OCI-LY3 (cell line): Measurements from ENCODE around the gene PPP6R3.
"Not testable (repeated sequence)": the region's sequence is repeated elsewhere in the genome, so short reads cannot be mapped to it uniquely, and the experiment has no call there.

Experiments used
- H2AFZ ChIP-seq: fragments of 200-600, 300-600 bp; shearing (Covaris generic); 2 replicates; pipeline ENCODE4 v1.6.0; 2014; ENCODE audit warnings: antibody characterized with exemption, low read depth, low read length
- H3K27ac ChIP-seq: fragments of 200-600, 300-600 bp; sonication (generic); 2 replicates; pipeline ENCODE4 v1.5.1; 2014; ENCODE audit warnings: mild to moderate bottlenecking, low read length, moderate library complexity, mixed read lengths
- H3K27me3 ChIP-seq: fragments of 200-600, 300-600 bp; sonication (generic); 2 replicates; pipeline ENCODE4 v1.6.1; 2014; ENCODE audit warnings: low read depth, low read length, mixed read lengths
- H3K36me3 ChIP-seq: fragments of 200-600, 300-600 bp; sonication (generic); replicated peaks from 2 replicates; pipeline ENCODE3; 2014; ENCODE audit warnings: low read depth, low read length, mixed read lengths
- H3K4me1 ChIP-seq: fragments of 300-600, 200-600 bp; sonication (generic); 2 replicates; pipeline ENCODE4 v1.6.1; 2014; ENCODE audit warnings: low read length, mixed read lengths
- H3K4me2 ChIP-seq: fragments of 200-600, 300-600 bp; sonication (generic); 2 replicates; pipeline ENCODE4 v1.6.1; 2014; ENCODE audit warnings: low read length, mixed read lengths
- H3K4me3 ChIP-seq: fragments of 300-600, 200-600 bp; sonication (generic); 2 replicates; pipeline ENCODE4 v1.5.1; 2014; ENCODE audit warnings: antibody characterized with exemption, mild to moderate bottlenecking, low read length, moderate library complexity
- H3K79me2 ChIP-seq: fragments of 300-600, 200-600 bp; shearing (Covaris generic); 2 replicates; pipeline ENCODE4 v1.6.1; 2014; ENCODE audit warnings: mild to moderate bottlenecking, low read length, mixed read lengths
- H3K9ac ChIP-seq: fragments of 300-600, 200-600 bp; shearing (Covaris generic); 2 replicates; pipeline ENCODE4 v1.6.0; 2014; ENCODE audit warnings: mild to moderate bottlenecking, low read length, moderate library complexity
- H3K9me3 ChIP-seq: fragments of 200-600, 300-600 bp; shearing (Covaris generic); 2 replicates; pipeline ENCODE4 v1.6.1; 2014; ENCODE audit warnings: low read length, mixed read lengths; ENCODE audit not compliant: insufficient read depth
- H4K20me1 ChIP-seq: fragments of 200-600, 300-600 bp; sonication (generic); 2 replicates; pipeline ENCODE4 v1.6.1; 2016; ENCODE audit warnings: low read length, mixed read lengths; ENCODE audit not compliant: insufficient read depth
- CTCF ChIP-seq: fragments of 200-600, 300-600 bp; sonication (generic); IDR thresholded peaks from 2 replicates; pipeline ENCODE4 v1.5.1; 2014; ENCODE audit warnings: antibody characterized with exemption, low read length, low read depth
- EZH2phosphoT487 ChIP-seq: fragments of 200-600 bp; shearing (Covaris generic); IDR thresholded peaks from 2 replicates; pipeline ENCODE4 v1.6.1; 2018; ENCODE audit warnings: antibody characterized with exemption, mixed run types, low read depth

Gene PPP6R3

GRCh38 chr11:68472778-68473177 is 12.2 kb downstream of the PPP6R3 start:
- Histone ChIP-seq H3K27me3 (no peaks in the 10 kb centered on the region), H3K9me3 (no peaks in the 10 kb centered on the region), H3K36me3 (peaks cover 52% of the 10 kb centered on the region), H3K79me2 (peaks cover 95% of the 10 kb centered on the region), H3K27ac (no peak overlapping the region), H3K4me1 (peaks cover 7% of the 10 kb centered on the region), H3K9ac (no peak overlapping the region), H3K4me2 (no peak overlapping the region), H3K4me3 (no peak overlapping the region), H2AFZ (no peak overlapping the region), H4K20me1 (peaks cover 75% of the 10 kb centered on the region)
- TF ChIP-seq EZH2phosphoT487 = no peak
- TF ChIP-seq CTCF = no peak

DNA sequence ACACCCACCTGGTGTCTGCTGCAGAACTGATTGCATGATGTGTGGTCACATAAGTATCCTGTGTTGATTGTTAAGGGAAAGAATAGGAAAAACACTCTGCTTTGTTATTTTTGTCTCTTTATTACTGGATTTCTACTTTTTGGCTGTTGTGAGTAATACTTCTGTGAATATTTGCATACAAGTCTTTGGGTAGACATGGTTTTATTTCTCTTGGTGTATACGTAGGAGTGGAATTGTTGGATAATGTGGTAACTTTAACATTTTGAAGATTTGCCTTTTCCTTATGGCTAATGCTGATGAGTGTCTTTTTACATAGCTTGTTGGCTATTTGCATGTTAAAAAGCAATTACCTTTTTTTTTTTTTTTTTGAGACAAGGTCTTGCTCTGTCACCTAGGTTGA is 13.1 kb downstream of the PPP6R3 start:
- H4K20me1 ChIP-seq = peaks cover 73% of the 10 kb centered on the region

GRCh38 chr11:68475626-68476025 is 15.1 kb downstream of the PPP6R3 start:
- Histone ChIP-seq H3K79me2 (peaks cover 95% of the 10 kb centered on the region), H4K20me1 (peaks cover 73% of the 10 kb centered on the region), H3K36me3 (peaks cover 57% of the 10 kb centered on the region)
- H3K27ac ChIP-seq, H3K4me2 ChIP-seq, H3K9me3 ChIP-seq, H3K9ac ChIP-seq, H2AFZ ChIP-seq, H3K4me3 ChIP-seq, H3K27me3 ChIP-seq, H3K4me1 ChIP-seq: not testable (repeated sequence)

More for the DNA sequence above, 13.1 kb downstream of the PPP6R3 start:
- Histone ChIP-seq H2AFZ (no peak overlapping the region), H3K4me3 (no peak overlapping the region), H3K27ac (no peak overlapping the region), H3K36me3 (peaks cover 54% of the 10 kb centered on the region), H3K27me3 (no peaks in the 10 kb centered on the region), H3K9me3 (no peaks in the 10 kb centered on the region), H3K79me2 (peaks cover 95% of the 10 kb centered on the region), H3K4me2 (no peak overlapping the region), H3K9ac (no peak overlapping the region), H3K4me1 (no peaks in the 10 kb centered on the region)
- TF ChIP-seq CTCF (no peak), EZH2phosphoT487 (no peak)

GRCh38 chr11:68479390-68479789 is 18.8 kb downstream of the PPP6R3 start:
- H3K27me3 ChIP-seq = no peaks in the 10 kb centered on the region
- H3K79me2 ChIP-seq = peaks cover 95% of the 10 kb centered on the region
- H2AFZ ChIP-seq = no peak overlapping the region
- H4K20me1 ChIP-seq = peaks cover 73% of the 10 kb centered on the region
- H3K4me1 ChIP-seq = no peaks in the 10 kb centered on the region
- peaks cover 36% of the 10 kb centered on the region for H3K36me3 ChIP-seq
- TF ChIP-seq CTCF = no peak
- TF ChIP-seq EZH2phosphoT487 = no peak
- H3K9ac ChIP-seq = no peak overlapping the region
- H3K4me3 ChIP-seq = no peak overlapping the region
- no peak overlapping the region for H3K27ac ChIP-seq
- no peak overlapping the region for H3K4me2 ChIP-seq
- no peaks in the 10 kb centered on the region for H3K9me3 ChIP-seq

GRCh38 chr11:68480193-68480592 is 19.6 kb downstream of the PPP6R3 start:
- Histone ChIP-seq H3K9me3 (no peaks in the 10 kb centered on the region), H3K36me3 (peaks cover 35% of the 10 kb centered on the region), H4K20me1 (peaks cover 78% of the 10 kb centered on the region)

More at GRCh38 chr11:68480193-68480592, 19.6 kb downstream of the PPP6R3 start:
- Histone ChIP-seq H3K27ac (no peak overlapping the region), H2AFZ (no peak overlapping the region), H3K79me2 (peaks cover 96% of the 10 kb centered on the region), H3K27me3 (no peaks in the 10 kb centered on the region), H3K4me2 (no peak overlapping the region), H3K4me1 (no peaks in the 10 kb centered on the region), H3K9ac (no peak overlapping the region), H3K4me3 (no peak overlapping the region)
- no peak for TF ChIP-seq EZH2phosphoT487
- no peak for TF ChIP-seq CTCF
